ENCODE data around the gene RPS6KA2. TPM values are rescaled to one million over a fixed set of nuclear protein-coding genes. Genes with fewer than 3 reads are reported as not detected.

RPS6KA2 gene
- total and polyA plus RNA-seq, 2 donors (not counting 3 experiments of a cell fraction or from before 2014, with no cell fraction given) = 54.5 to 75.8 TPM

- H3K27ac ChIP-seq (ENCODE audit: insufficient read depth, low read depth, low read length) = no peak overlapping the region
- no peaks in the 10 kb centered on the region for H3K36me3 ChIP-seq (ENCODE audit: control insufficient read depth in 2 of 2, extremely low read depth in 1 of 2, insufficient read depth in 2 of 2, low read length in 2 of 2)
- no peak for DNase-seq (ENCODE audit: low read depth, low spot score)
- no peak overlapping the region for H3K4me3 ChIP-seq (replicated peaks in 1 of 3; ENCODE audit: insufficient read depth in 1 of 3, low read depth in 1 of 3, low read length in 3 of 3)
- dilution Hi-C loops (cut with MboI; ENCODE audit: extremely low pct_ligation_motif_present, low sequenced_read_pairs) (no loop called here), intact Hi-C loops (cut with micrococcal nuclease) (no loop called here)
- H3K9me3 ChIP-seq (replicated peaks; ENCODE audit: control insufficient read depth, insufficient read depth, low read length) = no peaks in the 10 kb centered on the region
- TF ChIP-seq POLR2AphosphoS5 (IDR thresholded peaks at IDR 0.05; ENCODE audit: insufficient read depth, low read depth, low read length) (no peak), JUN (IDR thresholded peaks at IDR 0.05; ENCODE audit: borderline replicate concordance, insufficient read depth, insufficient read length, low read depth) (no peak), MYC (IDR thresholded peaks at IDR 0.05; ENCODE audit: low read depth, low read length) (no peak), MAX (IDR thresholded peaks at IDR 0.05; ENCODE audit: insufficient read depth, insufficient read length) (no peak), FOS (IDR thresholded peaks at IDR 0.05; ENCODE audit: borderline replicate concordance, insufficient read depth, low read length) (no peak), POLR2A (IDR thresholded peaks at IDR 0.05; ENCODE audit: low read depth, low read length) (no peak), CTCF (IDR thresholded peaks at IDR 0.05; ENCODE audit: extremely low read depth in 1 of 2, insufficient read depth in 1 of 2, low read depth in 1 of 2, low read length in 2 of 2) (no peak), GATA2 (IDR thresholded peaks at IDR 0.05; ENCODE audit: insufficient read depth, insufficient read length, low read depth, low read length) (no peak), EZH2 (IDR thresholded peaks at IDR 0.05; ENCODE audit: borderline replicate concordance, low read depth, low read length, severe bottlenecking) (no peak)
- no peak for FAIRE-seq
- no TSS peak for BruUV-seq (replicated peaks)
- CTCF ChIA-PET = no interaction called here
- H3K4me2 ChIP-seq (ENCODE audit: insufficient read depth, low read length) = no peak overlapping the region
- no peaks in the 10 kb centered on the region for H4K20me1 ChIP-seq (replicated peaks; ENCODE audit: control insufficient read depth, extremely low read depth, insufficient read depth, low read length)
- no peaks in the 10 kb centered on the region for H3K9me1 ChIP-seq (replicated peaks; ENCODE audit: control insufficient read depth, extremely low read depth, insufficient read depth, low read length)
- H3K9ac ChIP-seq (replicated peaks; ENCODE audit: extremely low read depth, insufficient read depth, low read length) = no peak overlapping the region
- H3K27me3 ChIP-seq (ENCODE audit: control insufficient read depth in 2 of 2, insufficient read depth in 2 of 2, low read length in 2 of 2) = peaks cover 1 to 7% of the 10 kb centered on the region in 2 experiments
- no peak overlapping the region for H2AFZ ChIP-seq (ENCODE audit: low read depth, low read length)
- POLR2A ChIA-PET = no interaction called here
- no peaks in the 10 kb centered on the region for H3K79me2 ChIP-seq (ENCODE audit: control insufficient read depth, insufficient read depth, low read length)
- no peaks in the 10 kb centered on the region for H3K4me1 ChIP-seq (ENCODE audit: control insufficient read depth, extremely low read depth, insufficient read depth, low read length)
Observed at GRCh38 chr6:166675736-166676135, 48.7 kb upstream of the RPS6KA2 start.

All from endothelial cell of umbilical vein (primary cell).